ENCODE results near the gene GPR45.

DNA sequence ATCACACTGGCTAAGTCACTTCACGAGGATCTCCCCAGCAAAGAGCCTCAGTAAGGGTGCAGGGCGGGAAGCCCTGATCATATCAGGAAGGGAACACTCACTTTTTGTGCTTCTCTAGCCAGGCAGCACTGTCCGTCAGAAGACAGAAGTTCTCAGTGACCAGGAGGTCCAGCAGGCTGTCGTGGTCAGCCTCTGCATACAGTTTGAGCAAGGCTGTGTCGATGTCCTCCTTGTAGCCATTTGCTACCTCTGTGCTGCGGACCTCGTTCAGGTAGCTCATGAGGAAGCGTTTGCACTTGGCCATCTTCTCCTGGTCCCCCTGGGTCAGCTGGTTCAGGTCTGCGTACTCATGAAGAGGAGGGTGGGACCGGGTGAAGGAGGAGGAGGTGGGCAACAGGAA lies 38.7 kb downstream of the GPR45 start:
- TF ChIP-seq POLR2AphosphoS5 (IDR thresholded peaks at IDR 0.05; ENCODE audit: borderline replicate concordance, low read depth, low read length): no peak
- TF ChIP-seq EZH2 (IDR thresholded peaks at IDR 0.05): no peak

All from SK-N-MC (cell line).